Stimulated activated CD4-positive, alpha-beta T cell treated with anti-CD3 and anti-CD28 coated beads, Interleukin-2, amount 100 ng/mL, for 4 hours (primary cell): ENCODE data around the gene UBE2J1.
"Not testable (repeated sequence)": the region's sequence is repeated elsewhere in the genome, so short reads cannot be mapped to it uniquely, and the experiment has no call there.

Experiments
- DNase-seq: peaks from one replicate; pipeline ENCODE4 v3.0.0-alpha.2; 2020; ENCODE audit warnings: low read depth

The UBE2J1 gene

GRCh38 chr6:89317067-89317466 is 35.5 kb downstream of the UBE2J1 start:
- DNase-seq: no peak

GRCh38 chr6:89315249-89315885 is 37.2 kb downstream of the UBE2J1 start, which contains the start of gene GABRR2:
Gene GABRR2 (minus strand): TSS chr6:89315299. CDS start chr6:89315165, 134 bp downstream.
- no peak for DNase-seq

- no peak for DNase-seq
Observed at GRCh38 chr6:89314692-89315091, 37.8 kb downstream of the UBE2J1 start.

GRCh38 chr6:89313006-89313405 is 39.5 kb downstream of the UBE2J1 start:
- no peak for DNase-seq

- DNase-seq: no peak
Observed at GRCh38 chr6:89311853-89312531, 40.5 kb downstream of the UBE2J1 start.

GRCh38 chr6:89311530-89311852 is 41.0 kb downstream of the UBE2J1 start:
- no peak for DNase-seq

GRCh38 chr6:89310929-89311328 is 41.6 kb downstream of the UBE2J1 start:
- DNase-seq: no peak

GRCh38 chr6:89308525-89309395 is 43.8 kb downstream of the UBE2J1 start:
- no peak for DNase-seq

GRCh38 chr6:89304517-89304916 is 48.0 kb downstream of the UBE2J1 start:
- DNase-seq: not testable (repeated sequence)

GRCh38 chr6:89302936-89303335 is 49.6 kb downstream of the UBE2J1 start:
- DNase-seq: no peak

- no peak for DNase-seq
Observed at GRCh38 chr6:89302195-89302770, 50.2 kb downstream of the UBE2J1 start.

- no peak for DNase-seq
Observed at GRCh38 chr6:89301586-89302194, 50.8 kb downstream of the UBE2J1 start.

GRCh38 chr6:89299466-89299850 is 53.1 kb downstream of the UBE2J1 start:
- DNase-seq: no peak

GRCh38 chr6:89298680-89299465 is 53.6 kb downstream of the UBE2J1 start:
- DNase-seq: peak; percentile 12

- DNase-seq: peak; percentile 36
Observed at GRCh38 chr6:89297695-89298351, 54.7 kb downstream of the UBE2J1 start.

GRCh38 chr6:89295981-89296380 is 56.5 kb downstream of the UBE2J1 start:
- DNase-seq: no peak

GRCh38 chr6:89295116-89295515 is 57.4 kb downstream of the UBE2J1 start:
- not testable (repeated sequence) for DNase-seq

- DNase-seq: no peak
Observed at GRCh38 chr6:89291256-89291819, 61.2 kb downstream of the UBE2J1 start.

- no peak for DNase-seq
Observed at GRCh38 chr6:89290401-89291155, 61.9 kb downstream of the UBE2J1 start.

- no peak for DNase-seq
Observed at GRCh38 chr6:89289710-89290109, 62.8 kb downstream of the UBE2J1 start.
